ENCODE data around the gene RIN3.

RIN3 gene

GRCh38 chr14:92531106-92531873 is 17.7 kb downstream of the RIN3 start:
- no peak for DNase-seq

- DNase-seq: no peak
Measured at GRCh38 chr14:92532490-92533163, 19.0 kb downstream of the RIN3 start.

GRCh38 chr14:92534932-92535643 is 21.5 kb downstream of the RIN3 start:
- DNase-seq: no peak

- DNase-seq: peak; percentile 81
Measured at GRCh38 chr14:92536231-92536630, 22.6 kb downstream of the RIN3 start.

- DNase-seq: no peak
Measured at GRCh38 chr14:92538412-92538985, 24.9 kb downstream of the RIN3 start.

- no peak for DNase-seq
Measured at GRCh38 chr14:92539419-92539818, 25.8 kb downstream of the RIN3 start.

GRCh38 chr14:92539875-92540274 is 26.3 kb downstream of the RIN3 start:
- no peak for DNase-seq

GRCh38 chr14:92540472-92541048 is 27.0 kb downstream of the RIN3 start:
- peak; percentile 100 for DNase-seq

- no peak for DNase-seq
Measured at GRCh38 chr14:92542766-92543554, 29.4 kb downstream of the RIN3 start.

GRCh38 chr14:92544051-92544720 is 30.6 kb downstream of the RIN3 start:
- DNase-seq: no peak

- DNase-seq: no peak
Measured at GRCh38 chr14:92546347-92547053, 32.9 kb downstream of the RIN3 start.

GRCh38 chr14:92549105-92549858 is 35.7 kb downstream of the RIN3 start:
- DNase-seq: no peak

GRCh38 chr14:92549859-92550230 is 36.3 kb downstream of the RIN3 start:
- DNase-seq: peak; percentile 50

- no peak for DNase-seq
Measured at GRCh38 chr14:92551044-92551841, 37.7 kb downstream of the RIN3 start.

- no peak for DNase-seq
Measured at GRCh38 chr14:92552066-92552465, 38.5 kb downstream of the RIN3 start.

- peak; percentile 84 for DNase-seq
Measured at GRCh38 chr14:92553438-92553837, 39.9 kb downstream of the RIN3 start.

- DNase-seq: no peak
Measured at GRCh38 chr14:92555465-92556111, 42.0 kb downstream of the RIN3 start.

- no peak for DNase-seq
Measured at GRCh38 chr14:92556255-92556741, 42.7 kb downstream of the RIN3 start.

Measured in fibroblast of skin of scalp (primary cell).